HCT116 (cell line): ENCODE measurements around the gene DRD2.

Experiments used
- CEBPB ChIP-seq: IDR thresholded peaks from 2 replicates; pipeline ENCODE4 v1.6.1; 2012; ENCODE audit warnings: low read depth
- EZH2 ChIP-seq: fragments of 200-600 bp; sonication (generic); IDR thresholded peaks from 2 replicates; pipeline ENCODE4 v1.6.1; 2017; ENCODE audit warnings: antibody characterized with exemption, mixed run types
- POLR2A ChIP-seq: IDR thresholded peaks from 2 replicates; pipeline ENCODE4 v1.7.0; 2011; ENCODE audit warnings: borderline replicate concordance; ENCODE audit not compliant: insufficient read depth, insufficient read length; ENCODE audit errors: extremely low read depth
- POLR2AphosphoS5 ChIP-seq: IDR thresholded peaks from 2 replicates; pipeline ENCODE4 v1.6.1; 2011; ENCODE audit warnings: mild to moderate bottlenecking, low read depth, low read length, moderate library complexity
- TCF7L2 ChIP-seq: IDR thresholded peaks from 2 replicates; pipeline ENCODE4 v1.7.0; 2011; ENCODE audit warnings: borderline replicate concordance, inconsistent platforms; ENCODE audit not compliant: insufficient read depth, insufficient read length; ENCODE audit errors: extremely low read depth
- TF ChIP-seq, protein P1 (sequence below), 3 experiments: fragments of 200-600 bp in 1 of 3; sonication (generic) in 1 of 3; IDR thresholded peaks in 2 of 3; conservative IDR thresholded peaks in 1 of 3; 2 replicates each; pipeline ENCODE4 v1.5.1; 2012 to 2017; ENCODE audit warnings: low read depth in 2 of 3, low read length in 2 of 3, antibody characterized with exemption in 1 of 3, borderline replicate concordance in 1 of 3, control low read depth in 1 of 3, mild to moderate bottlenecking in 1 of 3, mixed read lengths in 1 of 3, mixed run types in 1 of 3, moderate library complexity in 1 of 3; ENCODE audit not compliant: insufficient read depth in 1 of 3

DNA sequence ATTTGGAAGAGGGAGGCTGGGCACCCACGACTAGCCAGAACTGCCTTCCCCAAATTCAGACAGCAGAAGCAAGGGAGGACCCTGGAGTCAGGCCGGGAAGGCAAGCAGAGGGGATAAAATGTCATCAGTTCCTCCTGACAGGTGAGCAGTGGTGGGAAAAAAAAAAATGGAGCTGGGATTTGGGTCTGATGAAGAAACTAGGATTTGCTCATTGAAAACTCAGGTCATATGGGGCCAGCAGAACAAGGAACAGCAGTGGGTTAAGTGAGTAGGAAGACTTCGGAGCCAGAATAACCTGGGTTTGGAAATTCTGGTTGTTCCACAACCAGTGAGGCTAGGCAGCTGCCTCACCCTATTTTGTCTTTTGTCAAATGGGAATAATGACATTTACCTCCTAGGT lies 28.9 kb upstream of the DRD2 start:
- TF ChIP-seq, protein P1, sequence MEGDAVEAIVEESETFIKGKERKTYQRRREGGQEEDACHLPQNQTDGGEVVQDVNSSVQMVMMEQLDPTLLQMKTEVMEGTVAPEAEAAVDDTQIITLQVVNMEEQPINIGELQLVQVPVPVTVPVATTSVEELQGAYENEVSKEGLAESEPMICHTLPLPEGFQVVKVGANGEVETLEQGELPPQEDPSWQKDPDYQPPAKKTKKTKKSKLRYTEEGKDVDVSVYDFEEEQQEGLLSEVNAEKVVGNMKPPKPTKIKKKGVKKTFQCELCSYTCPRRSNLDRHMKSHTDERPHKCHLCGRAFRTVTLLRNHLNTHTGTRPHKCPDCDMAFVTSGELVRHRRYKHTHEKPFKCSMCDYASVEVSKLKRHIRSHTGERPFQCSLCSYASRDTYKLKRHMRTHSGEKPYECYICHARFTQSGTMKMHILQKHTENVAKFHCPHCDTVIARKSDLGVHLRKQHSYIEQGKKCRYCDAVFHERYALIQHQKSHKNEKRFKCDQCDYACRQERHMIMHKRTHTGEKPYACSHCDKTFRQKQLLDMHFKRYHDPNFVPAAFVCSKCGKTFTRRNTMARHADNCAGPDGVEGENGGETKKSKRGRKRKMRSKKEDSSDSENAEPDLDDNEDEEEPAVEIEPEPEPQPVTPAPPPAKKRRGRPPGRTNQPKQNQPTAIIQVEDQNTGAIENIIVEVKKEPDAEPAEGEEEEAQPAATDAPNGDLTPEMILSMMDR (IDR thresholded peaks at IDR 0.05 in 2 of 3, conservative IDR thresholded peaks at IDR 0.05 in 1 of 3; ENCODE audit: borderline replicate concordance in 1 of 3, insufficient read depth in 1 of 3, low read depth in 2 of 3, low read length in 2 of 3) = no peak
- no peak for TF ChIP-seq TCF7L2
- TF ChIP-seq EZH2 = no peak
- TF ChIP-seq POLR2A = no peak
- no peak for TF ChIP-seq POLR2AphosphoS5
- TF ChIP-seq CEBPB = no peak
